Measurements from ENCODE around the gene CDYL.

DNA sequence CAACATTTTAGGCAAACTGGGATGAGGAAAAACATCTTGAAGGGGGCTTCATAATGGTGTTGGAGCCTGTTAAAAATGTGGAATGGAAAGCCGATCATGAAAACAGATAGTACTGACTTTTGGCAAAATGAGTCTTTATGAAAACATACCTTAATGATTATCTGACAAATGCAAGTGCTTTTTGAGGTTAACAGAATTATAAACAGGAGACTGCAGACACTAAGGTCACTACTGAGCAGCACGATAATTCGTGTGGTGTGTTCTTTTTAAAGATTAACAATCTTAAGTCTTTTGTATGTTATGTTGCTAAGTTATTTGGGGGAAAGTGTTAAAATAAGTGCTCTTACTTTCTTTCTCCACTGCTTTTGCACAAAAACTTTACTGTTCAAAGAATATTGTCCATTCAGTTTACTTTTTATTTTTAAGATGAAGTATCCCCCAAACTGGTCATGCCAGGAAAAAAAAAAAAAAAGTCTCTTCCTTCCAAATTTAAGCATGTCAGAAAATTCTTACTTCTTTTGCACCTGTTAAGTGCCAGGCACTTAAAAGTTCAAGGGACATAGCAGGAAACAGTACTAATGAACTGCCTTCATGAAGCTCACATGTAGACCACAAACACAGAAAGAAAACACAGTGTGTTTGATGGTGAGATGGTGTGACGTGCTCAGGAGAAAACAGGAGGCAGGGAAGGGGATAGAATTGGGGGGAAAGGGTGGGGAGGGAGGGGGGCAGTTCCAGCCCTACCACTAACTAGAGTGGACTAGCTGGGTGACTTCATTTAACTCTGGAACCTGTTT is 73.2 kb downstream of the CDYL start:
- TF ChIP-seq CTCF (IDR thresholded peaks at IDR 0.05), result no peak
- no peak for TF ChIP-seq POLR2A (IDR thresholded peaks at IDR 0.05)

Measured in lower leg skin (tissue), 3 donors.